Astrocyte (in vitro differentiated cells and primary cell): ENCODE data around the gene CTIF. TPM values are rescaled to one million over a fixed set of nuclear protein-coding genes. Genes with fewer than 3 reads are reported as not detected.
A peak's percentile ranks its signal among the peaks of the same experiment; 100 is the strongest.

Source experiments
- DNase-seq: peaks from one replicate; pipeline ENCODE4 v3.0.0-alpha.2; 2010; ENCODE audit warnings: low read depth
- FAIRE-seq: peaks from 2 replicates; lab custom pipeline; 2011; peaks lifted over from hg19 to GRCh38; lab: Jason Lieb, UNC
- H2AFZ ChIP-seq: 2 replicates; pipeline ENCODE4 v1.6.0; 2012; ENCODE audit warnings: low read depth, low read length, inconsistent platforms
- H3K27ac ChIP-seq: 2 replicates; pipeline ENCODE4 v1.5.1; 2011; ENCODE audit warnings: low read depth, low read length, inconsistent platforms
- H3K27me3 ChIP-seq: 2 replicates; pipeline ENCODE4 v1.6.0; 2011; ENCODE audit warnings: low read length, inconsistent platforms; ENCODE audit not compliant: insufficient read depth
- H3K36me3 ChIP-seq: 2 replicates; pipeline ENCODE4 v1.5.1; 2011; ENCODE audit warnings: low read length, inconsistent platforms; ENCODE audit not compliant: insufficient read depth
- H3K4me1 ChIP-seq: 2 replicates; pipeline ENCODE4 v1.5.1; 2011; ENCODE audit warnings: low read length, inconsistent platforms; ENCODE audit not compliant: insufficient read depth
- H3K4me2 ChIP-seq: 2 replicates; pipeline ENCODE4 v1.6.0; 2012; ENCODE audit warnings: low read length, inconsistent platforms
- H3K4me3 ChIP-seq: 2 replicates; pipeline ENCODE4 v1.5.1; 2011; ENCODE audit warnings: low read depth, mild to moderate bottlenecking, low read length, inconsistent platforms; ENCODE audit not compliant: insufficient read depth
- H3K79me2 ChIP-seq: 2 replicates; pipeline ENCODE4 v1.6.0; 2012; ENCODE audit warnings: mild to moderate bottlenecking, low read length, inconsistent platforms; ENCODE audit not compliant: insufficient read depth
- H3K9ac ChIP-seq: 2 replicates; pipeline ENCODE4 v1.6.0; 2012; ENCODE audit warnings: mild to moderate bottlenecking, low read length, inconsistent platforms
- H3K9me3 ChIP-seq: 2 replicates; pipeline ENCODE4 v1.5.1; 2012; ENCODE audit warnings: low read depth, mild to moderate bottlenecking, low read length, inconsistent platforms; ENCODE audit not compliant: insufficient read depth
- H4K20me1 ChIP-seq: 2 replicates; pipeline ENCODE4 v1.6.0; 2012; ENCODE audit warnings: low read length, inconsistent platforms; ENCODE audit not compliant: insufficient read depth
- H3K27ac Mint-ChIP-seq: one replicate; pipeline ENCODE4 v1.8.0; 2021; ENCODE audit warnings: mild to moderate bottlenecking, mixed read lengths; ENCODE audit not compliant: unreplicated experiment
- H3K27me3 Mint-ChIP-seq: one replicate; pipeline ENCODE4 v1.8.0; 2021; ENCODE audit warnings: low read depth, mixed read lengths; ENCODE audit not compliant: unreplicated experiment
- H3K36me3 Mint-ChIP-seq: one replicate; pipeline ENCODE4 v1.8.0; 2021; ENCODE audit warnings: low read depth, mixed read lengths; ENCODE audit not compliant: unreplicated experiment
- H3K4me1 Mint-ChIP-seq: one replicate; pipeline ENCODE4 v1.8.0; 2021; ENCODE audit warnings: low read depth, mixed read lengths; ENCODE audit not compliant: unreplicated experiment
- H3K4me3 Mint-ChIP-seq: one replicate; pipeline ENCODE4 v1.8.0; 2021; ENCODE audit warnings: mild to moderate bottlenecking, moderate library complexity, mixed read lengths; ENCODE audit not compliant: unreplicated experiment
- H3K9me3 Mint-ChIP-seq: one replicate; pipeline ENCODE4 v1.8.0; 2021; ENCODE audit warnings: mild to moderate bottlenecking, mixed read lengths; ENCODE audit not compliant: unreplicated experiment
- EZH2 ChIP-seq: IDR thresholded peaks from 2 replicates; pipeline ENCODE4 v1.6.1; 2012; ENCODE audit warnings: mild to moderate bottlenecking, low read length, inconsistent platforms; ENCODE audit not compliant: insufficient read depth
- total RNA-seq: library from RNA; stranded (reverse); gene quantifications from 2 replicates; pipeline ENCODE4 v1.2.1, GENCODE V29; 2021
- TF ChIP-seq, protein P1 (sequence below): IDR thresholded peaks from 2 replicates; pipeline ENCODE4 v1.5.1; 2011; ENCODE audit warnings: low read depth, mild to moderate bottlenecking, inconsistent platforms, low read length, moderate library complexity; ENCODE audit not compliant: insufficient read depth

Gene CTIF
- total RNA-seq, 1 donor from 2014 or later = 101 TPM

DNA sequence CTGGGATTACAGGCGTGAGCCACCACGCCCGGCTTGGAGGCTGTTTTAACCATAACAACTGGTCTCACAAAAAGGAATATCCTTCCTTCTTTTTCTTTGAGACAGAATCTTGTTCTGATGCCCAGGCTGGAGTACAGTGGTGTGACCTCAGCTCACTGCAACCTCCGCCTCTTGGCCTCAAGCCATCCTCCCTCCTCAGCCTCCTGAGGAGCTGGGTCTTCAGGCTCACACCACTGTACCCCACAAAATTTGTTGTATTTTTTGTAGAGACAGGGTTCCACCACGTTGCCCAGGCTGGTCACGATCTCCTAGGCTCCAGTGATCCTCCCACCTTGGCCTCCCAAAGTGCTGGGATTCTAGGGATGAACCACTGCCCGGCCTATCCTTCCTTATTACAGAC lies 21.7 kb downstream of the CTIF start:
- Histone ChIP-seq H3K79me2 (peaks cover 81% of the 10 kb centered on the region), H2AFZ (no peak overlapping the region), H3K27ac (no peak overlapping the region), H3K4me3 (no peak overlapping the region), H3K4me1 (peaks cover 17% of the 10 kb centered on the region), H3K36me3 (peaks cover 8% of the 10 kb centered on the region), H3K9ac (no peak overlapping the region), H3K9me3 (no peaks in the 10 kb centered on the region), H3K4me2 (no peak overlapping the region), H3K27me3 (no peaks in the 10 kb centered on the region), H4K20me1 (peaks cover 90% of the 10 kb centered on the region)
- no peaks in the 10 kb centered on the region for H3K9me3 Mint-ChIP-seq
- DNase-seq = no peak
- H3K4me3 Mint-ChIP-seq = no peak overlapping the region
- peaks cover 36% of the 10 kb centered on the region for H3K4me1 Mint-ChIP-seq
- TF ChIP-seq, protein P1, sequence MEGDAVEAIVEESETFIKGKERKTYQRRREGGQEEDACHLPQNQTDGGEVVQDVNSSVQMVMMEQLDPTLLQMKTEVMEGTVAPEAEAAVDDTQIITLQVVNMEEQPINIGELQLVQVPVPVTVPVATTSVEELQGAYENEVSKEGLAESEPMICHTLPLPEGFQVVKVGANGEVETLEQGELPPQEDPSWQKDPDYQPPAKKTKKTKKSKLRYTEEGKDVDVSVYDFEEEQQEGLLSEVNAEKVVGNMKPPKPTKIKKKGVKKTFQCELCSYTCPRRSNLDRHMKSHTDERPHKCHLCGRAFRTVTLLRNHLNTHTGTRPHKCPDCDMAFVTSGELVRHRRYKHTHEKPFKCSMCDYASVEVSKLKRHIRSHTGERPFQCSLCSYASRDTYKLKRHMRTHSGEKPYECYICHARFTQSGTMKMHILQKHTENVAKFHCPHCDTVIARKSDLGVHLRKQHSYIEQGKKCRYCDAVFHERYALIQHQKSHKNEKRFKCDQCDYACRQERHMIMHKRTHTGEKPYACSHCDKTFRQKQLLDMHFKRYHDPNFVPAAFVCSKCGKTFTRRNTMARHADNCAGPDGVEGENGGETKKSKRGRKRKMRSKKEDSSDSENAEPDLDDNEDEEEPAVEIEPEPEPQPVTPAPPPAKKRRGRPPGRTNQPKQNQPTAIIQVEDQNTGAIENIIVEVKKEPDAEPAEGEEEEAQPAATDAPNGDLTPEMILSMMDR = no peak
- TF ChIP-seq EZH2 = no peak
- no peak for FAIRE-seq
- H3K27ac Mint-ChIP-seq = no peak overlapping the region
- no peaks in the 10 kb centered on the region for H3K27me3 Mint-ChIP-seq
- peaks cover 33% of the 10 kb centered on the region for H3K36me3 Mint-ChIP-seq

DNA sequence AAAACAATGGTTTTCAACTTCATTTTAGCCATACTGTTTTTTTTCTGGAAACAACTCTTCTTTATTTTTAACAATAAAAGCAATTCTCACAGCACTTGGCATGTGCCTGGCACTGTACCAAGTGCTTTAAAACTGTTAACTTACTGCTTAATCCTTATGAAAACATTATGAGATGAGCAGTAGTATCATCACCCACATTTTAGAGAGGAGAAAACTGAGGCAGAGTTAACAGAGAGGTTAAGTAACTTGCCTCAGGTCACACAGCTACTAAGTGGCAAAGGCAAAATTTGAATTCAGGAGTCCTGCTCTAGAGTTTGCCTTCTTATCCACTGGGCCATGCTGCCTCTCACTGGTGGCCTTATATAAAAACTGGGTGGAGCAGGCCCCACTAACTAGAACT lies 23.2 kb downstream of the CTIF start:
- Mint-ChIP-seq H3K27ac (no peak overlapping the region), H3K4me1 (peaks cover 44% of the 10 kb centered on the region), H3K4me3 (no peak overlapping the region), H3K36me3 (peaks cover 20% of the 10 kb centered on the region), H3K27me3 (no peaks in the 10 kb centered on the region), H3K9me3 (no peaks in the 10 kb centered on the region)
- no peak overlapping the region for H3K4me2 ChIP-seq
- DNase-seq (no peak), FAIRE-seq (no peak)
- no peak overlapping the region for H3K9ac ChIP-seq
- H3K27me3 ChIP-seq = no peaks in the 10 kb centered on the region
- H3K27ac ChIP-seq = no peak overlapping the region
- H3K4me3 ChIP-seq = no peak overlapping the region
- peaks cover 17% of the 10 kb centered on the region for H3K4me1 ChIP-seq
- H4K20me1 ChIP-seq = peaks cover 90% of the 10 kb centered on the region
- TF ChIP-seq EZH2 = no peak
- TF ChIP-seq, protein P1 = no peak
- H2AFZ ChIP-seq = no peak overlapping the region
- H3K36me3 ChIP-seq = peaks cover 4% of the 10 kb centered on the region
- peaks cover 82% of the 10 kb centered on the region for H3K79me2 ChIP-seq
- no peaks in the 10 kb centered on the region for H3K9me3 ChIP-seq

DNA sequence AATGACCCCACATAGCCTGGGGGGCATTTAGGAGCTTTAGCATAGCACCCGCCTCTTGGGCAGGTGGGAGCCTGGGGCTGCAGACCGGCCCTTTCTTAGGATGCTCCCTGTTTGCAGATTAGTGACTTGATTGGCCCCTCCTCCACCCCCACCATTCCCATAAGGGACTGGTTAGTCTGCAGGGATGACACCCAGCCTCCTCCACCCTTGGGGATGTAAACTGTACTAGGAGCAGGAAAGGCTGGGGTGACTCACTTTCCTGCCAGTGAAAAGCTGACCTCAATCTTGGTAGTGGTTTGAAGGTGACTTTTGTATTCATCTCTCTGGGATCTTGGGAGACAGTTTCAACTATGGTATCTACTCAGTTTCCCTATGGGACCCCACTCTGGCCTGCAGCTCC lies 24.2 kb downstream of the CTIF start:
- TF ChIP-seq, protein P1 = no peak
- no peak for TF ChIP-seq EZH2
- H3K4me1 ChIP-seq = peaks cover 17% of the 10 kb centered on the region
- FAIRE-seq = peak; percentile 76
- Mint-ChIP-seq H3K27me3 (no peaks in the 10 kb centered on the region), H3K27ac (peak overlapping the region; percentile 28), H3K36me3 (peaks cover 18% of the 10 kb centered on the region), H3K9me3 (no peaks in the 10 kb centered on the region), H3K4me3 (peak overlapping the region; percentile 6), H3K4me1 (peaks cover 54% of the 10 kb centered on the region)
- H2AFZ ChIP-seq = no peak overlapping the region
- H3K9ac ChIP-seq = no peak overlapping the region
- H4K20me1 ChIP-seq = peaks cover 90% of the 10 kb centered on the region
- H3K27me3 ChIP-seq = no peaks in the 10 kb centered on the region
- peak overlapping the region; percentile 62 for H3K4me2 ChIP-seq
- H3K36me3 ChIP-seq = peaks cover 2% of the 10 kb centered on the region
- H3K4me3 ChIP-seq = no peak overlapping the region
- peak; percentile 82 for DNase-seq
- no peaks in the 10 kb centered on the region for H3K9me3 ChIP-seq
- no peak overlapping the region for H3K27ac ChIP-seq
- peaks cover 86% of the 10 kb centered on the region for H3K79me2 ChIP-seq
